ENCODE data around the gene MRPL39. TPM values are rescaled to one million over a fixed set of nuclear protein-coding genes. Genes with fewer than 3 reads are reported as not detected.

The MRPL39 gene
- polyA plus RNA-seq, 6 donors from 2014 or later, result 38.4 to 65.4 (median 53.7) TPM

DNA sequence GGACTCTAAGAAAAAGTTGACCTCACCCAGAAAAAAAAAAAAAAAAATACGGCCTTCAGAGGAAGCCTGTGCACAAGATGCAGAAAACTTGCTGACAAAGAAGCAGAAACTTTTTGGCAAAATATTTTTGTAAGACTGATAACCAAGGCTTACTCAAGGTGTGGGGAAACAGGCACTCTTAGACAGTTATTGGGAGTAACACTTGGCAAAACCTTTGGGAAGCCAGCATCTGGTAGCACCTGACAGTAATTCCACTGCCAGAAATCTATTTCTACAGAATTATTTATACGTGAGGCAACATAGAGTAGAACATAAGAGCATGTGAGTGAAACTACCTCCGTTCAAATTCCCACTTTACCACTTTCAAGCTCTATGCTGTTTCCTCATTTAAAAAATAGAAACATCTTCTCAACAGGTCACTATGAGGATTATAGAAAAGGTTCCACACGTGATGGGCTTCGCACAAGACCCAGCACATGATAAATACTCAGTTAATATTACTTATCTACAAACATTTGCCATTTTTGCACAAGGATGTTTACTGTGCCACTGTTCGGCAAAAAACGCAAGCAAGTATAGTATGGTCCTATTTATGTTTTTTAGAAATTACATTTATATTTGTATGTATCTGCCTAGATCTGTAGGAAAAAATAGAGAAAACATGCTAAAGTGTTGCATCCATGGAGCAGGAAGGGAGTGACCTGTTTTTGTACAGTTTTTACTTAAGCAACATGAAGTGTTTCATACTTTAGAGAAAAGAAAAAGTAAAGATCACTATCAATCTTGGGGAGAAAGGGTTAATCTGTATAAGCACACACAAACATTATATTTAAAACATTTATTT is 22.2 kb downstream of the MRPL39 start:
- Mint-ChIP-seq H3K27ac (peak overlapping the region in 4 of 6 donors; percentile 25 to 82 (median 43)), H3K9me3 (peaks cover 0 to 2% (median 0%) of the 10 kb centered on the region in 7 donors), H3K4me3 (no peak overlapping the region), H3K4me1 (peaks cover 26 to 29% (median 27%) of the 10 kb centered on the region in 3 donors), H3K36me3 (peaks cover 21 to 23% of the 10 kb centered on the region in 2 donors), H3K27me3 (no peaks in the 10 kb centered on the region)
- ATAC-seq (ENCODE audit: low read depth in 2 of 2), result no peak
- no peak for DNase-seq

DNA sequence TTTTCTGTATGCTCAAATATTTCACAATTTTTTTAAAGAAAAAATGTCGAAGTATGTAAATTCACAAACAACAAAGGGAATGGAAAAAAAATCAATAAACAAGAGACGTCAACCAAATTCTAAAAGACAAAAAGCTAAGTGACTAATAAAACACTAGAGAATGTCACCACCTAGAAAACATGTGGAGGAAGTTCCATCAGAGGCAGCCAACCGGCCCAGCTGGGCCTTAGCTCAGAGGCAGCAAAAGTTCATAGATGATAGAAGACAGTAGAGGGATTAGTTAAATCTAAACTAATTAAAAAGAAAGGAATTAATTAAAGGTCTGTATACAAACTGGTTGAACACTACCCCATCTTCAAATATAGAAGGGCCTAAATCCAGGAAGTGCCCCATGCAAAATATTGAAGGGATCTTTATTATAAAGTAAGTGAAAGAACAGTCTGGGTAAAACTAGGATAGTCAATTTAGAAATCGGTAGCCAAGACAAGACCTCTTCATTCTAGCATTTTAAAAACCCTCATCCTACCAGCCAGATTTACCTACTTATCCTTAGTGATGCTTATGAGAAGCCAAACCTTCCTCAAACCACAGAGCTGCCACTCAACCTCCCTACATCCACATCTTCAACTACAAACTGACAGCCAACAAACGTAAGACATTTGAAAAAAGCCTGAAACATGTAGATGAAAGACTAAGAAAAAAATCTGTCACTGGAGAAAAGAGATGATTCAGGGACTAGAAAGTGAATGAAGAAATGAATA is 23.7 kb downstream of the MRPL39 start:
- H3K27ac Mint-ChIP-seq, result peak overlapping the region; percentile 75 to 92 (median 85)
- DNase-seq, result no peak
- peaks cover 19 to 21% (median 21%) of the 10 kb centered on the region in 3 donors for H3K4me1 Mint-ChIP-seq
- no peak for ATAC-seq (ENCODE audit: low read depth in 2 of 2)
- peaks cover 0 to 2% (median 0%) of the 10 kb centered on the region in 7 donors for H3K9me3 Mint-ChIP-seq
- H3K27me3 Mint-ChIP-seq, result no peaks in the 10 kb centered on the region
- no peak overlapping the region for H3K4me3 Mint-ChIP-seq
- peaks cover 9 to 12% of the 10 kb centered on the region in 2 donors for H3K36me3 Mint-ChIP-seq

- peaks cover 0 to 2% (median 0%) of the 10 kb centered on the region in 7 donors for H3K9me3 Mint-ChIP-seq
- peaks cover 7 to 11% of the 10 kb centered on the region in 2 donors for H3K36me3 Mint-ChIP-seq
- DNase-seq, result no peak
- no peak overlapping the region for H3K4me3 Mint-ChIP-seq
- H3K4me1 Mint-ChIP-seq, result peaks cover 19 to 21% (median 21%) of the 10 kb centered on the region in 3 donors
- no peaks in the 10 kb centered on the region for H3K27me3 Mint-ChIP-seq
- no peak for ATAC-seq (ENCODE audit: low read depth in 2 of 2)
- peak overlapping the region; percentile 43 to 92 (median 78) for H3K27ac Mint-ChIP-seq
Observed at GRCh38 chr21:25582888-25583287, 24.4 kb downstream of the MRPL39 start.

DNA sequence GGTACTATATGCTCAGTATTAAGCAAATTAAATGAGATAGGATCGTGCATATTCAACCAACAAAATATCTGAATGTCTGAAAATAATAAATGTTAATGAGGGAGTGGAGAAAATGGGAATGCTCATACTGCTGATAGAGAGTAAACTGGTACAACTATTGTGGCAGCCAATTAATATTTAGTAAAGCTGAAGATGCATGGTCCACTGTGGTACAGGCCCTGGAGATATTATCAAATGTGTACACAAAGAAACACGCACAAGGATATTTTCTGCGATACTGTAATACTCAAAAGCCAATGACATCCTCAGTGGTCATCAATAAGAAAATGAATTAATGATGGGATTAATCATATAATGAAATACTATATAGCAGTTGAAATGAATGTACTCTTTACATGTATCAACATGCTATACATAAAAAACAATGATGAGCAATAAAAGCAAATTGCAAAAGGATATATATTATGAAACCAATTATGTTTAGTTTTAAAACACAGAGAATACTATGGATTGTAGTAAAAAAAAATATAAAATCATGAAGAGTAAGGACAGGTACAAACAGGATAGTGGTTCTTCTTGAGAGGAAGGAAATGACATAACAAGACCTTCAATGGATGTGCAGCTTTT is 25.0 kb downstream of the MRPL39 start:
- peaks cover 0 to 2% (median 0%) of the 10 kb centered on the region in 7 donors for H3K9me3 Mint-ChIP-seq
- H3K36me3 Mint-ChIP-seq, result peaks cover 7 to 10% of the 10 kb centered on the region in 2 donors
- H3K4me3 Mint-ChIP-seq, result no peak overlapping the region
- DNase-seq, result no peak
- no peaks in the 10 kb centered on the region for H3K27me3 Mint-ChIP-seq
- H3K27ac Mint-ChIP-seq, result peak overlapping the region in 3 of 6 donors; percentile 69 to 92 (median 78)
- peaks cover 19 to 21% (median 21%) of the 10 kb centered on the region in 3 donors for H3K4me1 Mint-ChIP-seq
- ATAC-seq (ENCODE audit: low read depth in 2 of 2), result no peak

- H3K36me3 Mint-ChIP-seq, result peaks cover 7 to 11% of the 10 kb centered on the region in 2 donors
- peaks cover 19 to 21% (median 19%) of the 10 kb centered on the region in 3 donors for H3K4me1 Mint-ChIP-seq
- ATAC-seq (ENCODE audit: low read depth in 2 of 2) (no peak), DNase-seq (no peak)
- H3K9me3 Mint-ChIP-seq, result peaks cover 0 to 2% (median 0%) of the 10 kb centered on the region in 7 donors
- H3K27ac Mint-ChIP-seq, result no peak overlapping the region
- no peak overlapping the region for H3K4me3 Mint-ChIP-seq
- H3K27me3 Mint-ChIP-seq, result no peaks in the 10 kb centered on the region
Observed at GRCh38 chr21:25581582-25581981, 25.7 kb downstream of the MRPL39 start.

DNA sequence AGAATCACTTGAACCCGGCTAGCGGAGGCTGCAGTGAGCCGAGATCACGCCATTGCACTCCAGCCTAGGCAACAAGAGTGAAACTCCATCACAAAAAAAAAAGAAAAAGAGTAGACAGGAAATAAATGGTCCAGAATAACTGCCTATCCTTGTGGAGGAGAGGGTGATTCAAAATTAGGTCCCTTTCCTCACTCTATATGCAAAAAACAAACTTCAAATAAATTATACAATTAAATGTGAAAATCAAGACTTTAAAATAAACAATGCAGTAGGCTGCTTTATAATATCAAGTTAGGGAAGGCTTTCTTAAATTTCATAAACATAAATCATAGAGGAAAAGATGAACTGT is 26.4 kb downstream of the MRPL39 start:
- H3K4me1 Mint-ChIP-seq, result peaks cover 14 to 25% (median 15%) of the 10 kb centered on the region in 3 donors

GRCh38 chr21:25579226-25580013 is 27.9 kb downstream of the MRPL39 start:
- Mint-ChIP-seq H3K4me3 (no peak overlapping the region), H3K4me1 (peaks cover 14 to 34% (median 19%) of the 10 kb centered on the region in 3 donors), H3K27me3 (no peaks in the 10 kb centered on the region), H3K36me3 (peaks cover 6 to 13% of the 10 kb centered on the region in 2 donors), H3K27ac (no peak overlapping the region), H3K9me3 (peaks cover 0 to 2% (median 0%) of the 10 kb centered on the region in 7 donors)
- DNase-seq (no peak), ATAC-seq (ENCODE audit: low read depth in 2 of 2) (no peak)

More for the DNA sequence above, 26.4 kb downstream of the MRPL39 start:
- Mint-ChIP-seq H3K27ac (peak overlapping the region in 1 of 6 donors; percentile 70), H3K9me3 (peaks cover 0 to 2% (median 0%) of the 10 kb centered on the region in 7 donors), H3K4me3 (no peak overlapping the region), H3K36me3 (peaks cover 7 to 15% of the 10 kb centered on the region in 2 donors), H3K27me3 (no peaks in the 10 kb centered on the region)
- no peak for ATAC-seq (ENCODE audit: low read depth in 2 of 2)
- DNase-seq, result no peak

DNA sequence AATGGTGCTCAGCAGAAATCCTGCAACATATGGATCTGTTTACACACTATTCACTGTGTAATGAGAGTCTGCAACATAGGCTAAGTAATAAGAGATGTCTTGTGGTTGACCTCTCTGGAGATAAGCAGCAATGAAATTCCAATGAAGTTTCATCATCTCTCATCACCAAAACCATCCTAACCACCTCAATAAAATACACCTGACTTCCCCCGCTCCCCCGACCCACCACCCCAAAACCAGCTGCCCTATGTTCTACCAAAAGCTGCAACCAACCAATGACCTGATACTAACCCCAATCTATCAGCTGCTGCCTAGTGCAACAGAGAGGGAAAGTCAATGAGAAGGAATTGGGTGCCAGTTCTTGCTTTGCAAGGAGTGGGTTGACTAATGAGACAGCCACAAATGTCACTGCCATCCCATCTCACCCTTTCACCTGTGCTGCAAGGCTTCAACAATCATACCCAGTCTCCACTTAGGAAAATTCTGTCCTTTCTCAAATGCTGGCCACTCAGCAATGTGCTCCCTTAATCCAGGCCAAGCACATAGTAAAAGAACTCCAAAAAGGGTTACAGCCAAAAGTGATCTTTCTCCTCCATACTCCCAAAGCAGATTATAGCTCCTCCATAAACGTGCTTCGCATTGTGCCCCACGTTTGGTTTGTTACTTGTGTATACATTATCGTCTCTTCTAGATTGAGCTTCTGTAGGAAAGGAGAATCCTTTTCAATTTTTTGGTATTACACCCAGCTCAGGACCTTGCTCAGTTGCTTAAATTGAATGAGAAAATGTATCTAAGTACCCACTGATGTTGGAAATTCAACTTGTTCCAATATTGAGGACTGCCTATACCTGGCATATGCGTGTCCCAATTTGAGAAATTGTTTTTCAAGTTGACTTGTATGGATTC is 29.0 kb downstream of the MRPL39 start:
- ATAC-seq (ENCODE audit: low read depth in 2 of 2), result no peak
- no peak for DNase-seq
- H3K27ac Mint-ChIP-seq, result peak overlapping the region in 1 of 6 donors; percentile 24

GRCh38 chr21:25577424-25578055 is 29.7 kb downstream of the MRPL39 start:
- ATAC-seq (ENCODE audit: low read depth in 2 of 2) (no peak), DNase-seq (no peak)
- Mint-ChIP-seq H3K4me3 (no peak overlapping the region), H3K27ac (peak overlapping the region in 4 of 6 donors; percentile 11 to 48 (median 23)), H3K27me3 (no peaks in the 10 kb centered on the region), H3K36me3 (peaks cover 0 to 8% of the 10 kb centered on the region in 2 donors), H3K4me1 (peaks cover 14 to 36% (median 20%) of the 10 kb centered on the region in 3 donors), H3K9me3 (peaks cover 0 to 2% (median 0%) of the 10 kb centered on the region in 7 donors)

More for the DNA sequence above, 29.0 kb downstream of the MRPL39 start:
- Mint-ChIP-seq H3K4me1 (peaks cover 10 to 34% (median 20%) of the 10 kb centered on the region in 3 donors), H3K9me3 (peaks cover 0 to 2% (median 0%) of the 10 kb centered on the region in 7 donors), H3K27me3 (no peaks in the 10 kb centered on the region), H3K4me3 (no peak overlapping the region), H3K36me3 (peaks cover 0 to 8% of the 10 kb centered on the region in 2 donors)

GRCh38 chr21:25573409-25574206 is 33.7 kb downstream of the MRPL39 start:
- Mint-ChIP-seq H3K27ac (peak overlapping the region; percentile 79 to 97 (median 92)), H3K36me3 (peaks cover 0 to 8% of the 10 kb centered on the region in 2 donors), H3K9me3 (no peaks in the 10 kb centered on the region), H3K27me3 (no peaks in the 10 kb centered on the region), H3K4me3 (peak overlapping the region; percentile 58 to 84 (median 76)), H3K4me1 (peaks cover 14 to 51% (median 37%) of the 10 kb centered on the region in 3 donors)
- ATAC-seq (ENCODE audit: low read depth in 2 of 2), result peak; percentile 75 to 84
- peak; percentile 54 for DNase-seq
